ENCODE results near the gene MYH10.

Gene MYH10

GRCh38 chr17:8438441-8438840, 192.1 kb downstream of the MYH10 start:
- DNase-seq = no peak

GRCh38 chr17:8436844-8437171, 193.7 kb downstream of the MYH10 start:
- no peak for DNase-seq

- no peak for DNase-seq
These were observed 194.2 kb downstream of the MYH10 start for GRCh38 chr17:8436169-8436843.

- DNase-seq = peak; percentile 84
These were observed 195.0 kb downstream of the MYH10 start, which contains the start of gene NDEL1 for GRCh38 chr17:8435245-8436168. Gene NDEL1, plus strand, starts transcription at chr17:8435884. Its CDS starts 8,388 bp downstream, at chr17:8444272.

GRCh38 chr17:8430966-8431365, 199.6 kb downstream of the MYH10 start:
- no peak for DNase-seq

- no peak for DNase-seq
These were observed 203.7 kb downstream of the MYH10 start for GRCh38 chr17:8426802-8427201.

GRCh38 chr17:8426094-8426720, 204.3 kb downstream of the MYH10 start:
- DNase-seq = no peak
